ENCODE measurements around the gene PIGK.

- TF ChIP-seq, protein P1, sequence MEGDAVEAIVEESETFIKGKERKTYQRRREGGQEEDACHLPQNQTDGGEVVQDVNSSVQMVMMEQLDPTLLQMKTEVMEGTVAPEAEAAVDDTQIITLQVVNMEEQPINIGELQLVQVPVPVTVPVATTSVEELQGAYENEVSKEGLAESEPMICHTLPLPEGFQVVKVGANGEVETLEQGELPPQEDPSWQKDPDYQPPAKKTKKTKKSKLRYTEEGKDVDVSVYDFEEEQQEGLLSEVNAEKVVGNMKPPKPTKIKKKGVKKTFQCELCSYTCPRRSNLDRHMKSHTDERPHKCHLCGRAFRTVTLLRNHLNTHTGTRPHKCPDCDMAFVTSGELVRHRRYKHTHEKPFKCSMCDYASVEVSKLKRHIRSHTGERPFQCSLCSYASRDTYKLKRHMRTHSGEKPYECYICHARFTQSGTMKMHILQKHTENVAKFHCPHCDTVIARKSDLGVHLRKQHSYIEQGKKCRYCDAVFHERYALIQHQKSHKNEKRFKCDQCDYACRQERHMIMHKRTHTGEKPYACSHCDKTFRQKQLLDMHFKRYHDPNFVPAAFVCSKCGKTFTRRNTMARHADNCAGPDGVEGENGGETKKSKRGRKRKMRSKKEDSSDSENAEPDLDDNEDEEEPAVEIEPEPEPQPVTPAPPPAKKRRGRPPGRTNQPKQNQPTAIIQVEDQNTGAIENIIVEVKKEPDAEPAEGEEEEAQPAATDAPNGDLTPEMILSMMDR (IDR thresholded peaks at IDR 0.05), result no peak
- no peak for TF ChIP-seq POLR2A (IDR thresholded peaks at IDR 0.05)
These were observed 84.9 kb downstream of the PIGK start for GRCh38 chr1:77134359-77134758.
